ENCODE results near the gene ICAM2. TPM values are rescaled to one million over a fixed set of nuclear protein-coding genes. Genes with fewer than 3 reads are reported as not detected.

ICAM2 gene
- total and polyA plus RNA-seq, 2 donors (not counting 1 experiment from before 2014, with no cell fraction given): 48.7 to 149 TPM

- TF ChIP-seq CTCF (IDR thresholded peaks at IDR 0.05) (no peak), EZH2 (IDR thresholded peaks at IDR 0.05; ENCODE audit: borderline replicate concordance, insufficient read depth, low read depth, low read length, poor library complexity, severe bottlenecking) (no peak)
- no peak overlapping the region for H3K27ac ChIP-seq (ENCODE audit: low read length in 2 of 2)
- Mint-ChIP-seq H3K4me1 (peaks cover 16% of the 10 kb centered on the region), H3K27ac (no peak overlapping the region), H3K4me3 (peak overlapping the region; percentile 70), H3K27me3 (no peaks in the 10 kb centered on the region), H3K9me3 (ENCODE audit: insufficient read depth) (no peaks in the 10 kb centered on the region)
- ATAC-seq (ENCODE audit: low read depth) (peak; percentile 85), DNase-seq (peak; percentile 74)
- intact Hi-C loops (cut with micrococcal nuclease): no loop called here
- ChIA-PET CTCF (interaction anchor here (1.0 to 14.6 kb wide), 5 partner anchors 11 to 172 kb away, joined by 3 to 504 read pairs (median 5); partner anchors contain the start of genes CSHL1, GH1 and ICAM2), POLR2A (interaction anchor here (0.5 to 0.8 kb wide), 3 partner anchors 34 to 439 kb away, joined by 3 to 15 read pairs (median 3); no protein-coding TSS in a partner anchor)
- no peaks in the 10 kb centered on the region for H3K36me3 ChIP-seq (replicated peaks in 1 of 2; ENCODE audit: control extremely low read depth in 1 of 2, control insufficient read depth in 1 of 2, extremely low read depth in 1 of 2, insufficient read depth in 2 of 2, low read length in 1 of 2)
- WGBS (ENCODE audit: insufficient coverage): 44% methylated on average over 28 of the region's 37 CpGs
- H3K4me2 ChIP-seq (replicated peaks; ENCODE audit: low read depth, low read length, poor library complexity, severe bottlenecking): peak overlapping the region; percentile 69
- H3K27me3 ChIP-seq (replicated peaks in 1 of 4; ENCODE audit: control extremely low read depth in 1 of 4, control insufficient read depth in 3 of 4, insufficient read depth in 4 of 4, low read length in 3 of 4): no peaks in the 10 kb centered on the region
- H3K9ac ChIP-seq (ENCODE audit: low read length): no peak overlapping the region
- H3K79me2 ChIP-seq (ENCODE audit: control insufficient read depth, insufficient read depth, low read length): no peaks in the 10 kb centered on the region
- peak overlapping the region in 1 of 5 experiments; percentile 1 for H3K4me3 ChIP-seq (ENCODE audit: control extremely low read depth in 1 of 5, extremely low read depth in 1 of 5, insufficient read depth in 1 of 5, low read depth in 2 of 5, low read length in 4 of 5)
- H3K9me3 ChIP-seq (ENCODE audit: control extremely low read depth in 1 of 3, control insufficient read depth in 2 of 3, insufficient read depth in 1 of 3, low read length in 2 of 3): no peaks in the 10 kb centered on the region
- H3K4me1 ChIP-seq (ENCODE audit: control insufficient read depth in 2 of 2, insufficient read depth in 2 of 2, low read length in 2 of 2): peaks cover 9 to 18% of the 10 kb centered on the region in 2 donors
- H4K20me1 ChIP-seq (ENCODE audit: control insufficient read depth, insufficient read depth, low read length, poor library complexity, severe bottlenecking): no peaks in the 10 kb centered on the region
- peak overlapping the region; percentile 51 for H2AFZ ChIP-seq (ENCODE audit: insufficient read depth, low read depth, low read length, poor library complexity, severe bottlenecking)
These were observed 58.8 kb downstream of the ICAM2 start for GRCh38 chr17:63961355-63962212.

- no peaks in the 10 kb centered on the region for H3K27me3 ChIP-seq (replicated peaks in 1 of 4; ENCODE audit: control extremely low read depth in 1 of 4, control insufficient read depth in 3 of 4, insufficient read depth in 4 of 4, low read length in 3 of 4)
These were observed 60.0 kb downstream of the ICAM2 start for GRCh38 chr17:63960430-63960829.

More at GRCh38 chr17:63960430-63960829, 60.0 kb downstream of the ICAM2 start:
- Mint-ChIP-seq H3K9me3 (ENCODE audit: insufficient read depth) (no peaks in the 10 kb centered on the region), H3K4me3 (no peak overlapping the region), H3K27me3 (no peaks in the 10 kb centered on the region), H3K27ac (no peak overlapping the region), H3K4me1 (peaks cover 17% of the 10 kb centered on the region)
- Histone ChIP-seq H3K4me3 (ENCODE audit: control extremely low read depth in 1 of 5, extremely low read depth in 1 of 5, insufficient read depth in 1 of 5, low read depth in 2 of 5, low read length in 4 of 5) (no peak overlapping the region), H3K4me1 (ENCODE audit: control insufficient read depth in 2 of 2, insufficient read depth in 2 of 2, low read length in 2 of 2) (peaks cover 8 to 14% of the 10 kb centered on the region in 2 donors), H3K36me3 (replicated peaks in 1 of 2; ENCODE audit: control extremely low read depth in 1 of 2, control insufficient read depth in 1 of 2, extremely low read depth in 1 of 2, insufficient read depth in 2 of 2, low read length in 1 of 2) (no peaks in the 10 kb centered on the region), H4K20me1 (ENCODE audit: control insufficient read depth, insufficient read depth, low read length, poor library complexity, severe bottlenecking) (no peaks in the 10 kb centered on the region), H3K27ac (ENCODE audit: low read length in 2 of 2) (no peak overlapping the region), H3K4me2 (replicated peaks; ENCODE audit: low read depth, low read length, poor library complexity, severe bottlenecking) (peak overlapping the region; percentile 69), H3K9ac (ENCODE audit: low read length) (no peak overlapping the region), H3K79me2 (ENCODE audit: control insufficient read depth, insufficient read depth, low read length) (no peaks in the 10 kb centered on the region), H2AFZ (ENCODE audit: insufficient read depth, low read depth, low read length, poor library complexity, severe bottlenecking) (no peak overlapping the region), H3K9me3 (ENCODE audit: control extremely low read depth in 1 of 3, control insufficient read depth in 2 of 3, insufficient read depth in 1 of 3, low read length in 2 of 3) (no peaks in the 10 kb centered on the region)
- no peak for DNase-seq
- 97% methylated on average over 5 of the region's 7 CpGs for WGBS (ENCODE audit: insufficient coverage)
- intact Hi-C loops (cut with micrococcal nuclease): no loop called here
- ChIA-PET POLR2A (no interaction called here), CTCF (interaction anchor here (1.0 to 14.6 kb wide), 3 partner anchors 44 to 173 kb away, joined by 3 to 504 read pairs (median 214); partner anchors contain the start of genes CSHL1, GH1 and ICAM2)
- ATAC-seq (ENCODE audit: low read depth): no peak
- TF ChIP-seq EZH2 (IDR thresholded peaks at IDR 0.05; ENCODE audit: borderline replicate concordance, insufficient read depth, low read depth, low read length, poor library complexity, severe bottlenecking) (no peak), CTCF (IDR thresholded peaks at IDR 0.05) (no peak)
